ENCODE results near the gene TRAPPC14.
A peak's percentile ranks its signal among the peaks of the same experiment; 100 is the strongest.

DNA sequence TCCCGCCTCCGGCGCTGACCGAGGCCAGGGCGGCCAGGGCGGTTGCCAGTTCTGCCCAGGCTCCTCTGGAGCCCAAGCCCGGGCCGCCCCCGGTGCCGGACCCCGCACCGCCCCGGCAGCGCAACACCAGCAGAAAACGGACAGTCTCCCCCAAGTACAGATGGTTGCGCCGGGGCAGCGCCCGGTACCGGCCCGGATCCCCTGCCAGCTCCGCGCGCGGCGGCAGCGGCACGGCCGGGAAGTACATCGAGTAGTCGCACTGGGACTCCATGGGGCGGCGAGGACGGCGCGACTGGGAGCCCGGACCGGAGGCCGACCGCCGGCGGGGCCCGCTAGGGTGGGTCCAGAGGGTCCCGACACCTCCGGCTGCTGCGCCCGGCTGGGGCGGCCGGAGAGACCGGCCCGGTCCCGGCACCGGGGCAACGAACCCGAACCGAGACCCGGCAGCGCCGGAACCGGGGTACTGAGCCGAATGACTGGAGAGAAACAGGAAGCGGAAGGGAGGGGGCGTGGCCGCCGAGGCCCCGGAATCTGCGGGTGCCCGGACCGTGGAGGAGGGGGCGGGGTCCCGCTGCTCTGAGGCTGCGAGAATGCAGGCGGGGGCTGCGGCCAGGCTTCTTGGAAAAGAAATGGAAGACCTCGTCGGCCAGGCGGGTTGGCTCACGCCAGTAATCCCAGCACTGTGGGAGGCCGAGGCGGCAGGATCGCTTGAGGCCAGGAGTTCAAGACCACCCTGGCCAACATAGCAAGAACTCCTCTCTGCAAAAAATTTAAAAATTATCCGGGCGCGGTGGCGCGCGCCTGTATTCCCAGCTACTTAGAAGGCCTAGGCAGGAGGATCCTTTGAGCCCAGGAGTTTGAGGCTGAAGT lies at the start of gene TRAPPC14:
- TF ChIP-seq, protein P1, sequence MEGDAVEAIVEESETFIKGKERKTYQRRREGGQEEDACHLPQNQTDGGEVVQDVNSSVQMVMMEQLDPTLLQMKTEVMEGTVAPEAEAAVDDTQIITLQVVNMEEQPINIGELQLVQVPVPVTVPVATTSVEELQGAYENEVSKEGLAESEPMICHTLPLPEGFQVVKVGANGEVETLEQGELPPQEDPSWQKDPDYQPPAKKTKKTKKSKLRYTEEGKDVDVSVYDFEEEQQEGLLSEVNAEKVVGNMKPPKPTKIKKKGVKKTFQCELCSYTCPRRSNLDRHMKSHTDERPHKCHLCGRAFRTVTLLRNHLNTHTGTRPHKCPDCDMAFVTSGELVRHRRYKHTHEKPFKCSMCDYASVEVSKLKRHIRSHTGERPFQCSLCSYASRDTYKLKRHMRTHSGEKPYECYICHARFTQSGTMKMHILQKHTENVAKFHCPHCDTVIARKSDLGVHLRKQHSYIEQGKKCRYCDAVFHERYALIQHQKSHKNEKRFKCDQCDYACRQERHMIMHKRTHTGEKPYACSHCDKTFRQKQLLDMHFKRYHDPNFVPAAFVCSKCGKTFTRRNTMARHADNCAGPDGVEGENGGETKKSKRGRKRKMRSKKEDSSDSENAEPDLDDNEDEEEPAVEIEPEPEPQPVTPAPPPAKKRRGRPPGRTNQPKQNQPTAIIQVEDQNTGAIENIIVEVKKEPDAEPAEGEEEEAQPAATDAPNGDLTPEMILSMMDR (IDR thresholded peaks at IDR 0.05; ENCODE audit: low read depth, low read length, missing input control): no peak
- TF ChIP-seq, protein P2, sequence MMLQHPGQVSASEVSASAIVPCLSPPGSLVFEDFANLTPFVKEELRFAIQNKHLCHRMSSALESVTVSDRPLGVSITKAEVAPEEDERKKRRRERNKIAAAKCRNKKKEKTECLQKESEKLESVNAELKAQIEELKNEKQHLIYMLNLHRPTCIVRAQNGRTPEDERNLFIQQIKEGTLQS (IDR thresholded peaks at IDR 0.05): no peak
- TF ChIP-seq NR2F2 (IDR thresholded peaks at IDR 0.05) (no peak), RAD21 (IDR thresholded peaks at IDR 0.05) (peak in 1 of 2 donors; percentile 15), SP1 (IDR thresholded peaks at IDR 0.05) (peak; percentile 31), TAF1 (conservative IDR thresholded peaks at IDR 0.05) (no peak), YY1 (IDR thresholded peaks at IDR 0.05) (no peak), FOXA1 (IDR thresholded peaks at IDR 0.05) (no peak), EGR1 (IDR thresholded peaks at IDR 0.05; ENCODE audit: low read depth in 2 of 2) (no peak)
- TF ChIP-seq, protein P3, sequence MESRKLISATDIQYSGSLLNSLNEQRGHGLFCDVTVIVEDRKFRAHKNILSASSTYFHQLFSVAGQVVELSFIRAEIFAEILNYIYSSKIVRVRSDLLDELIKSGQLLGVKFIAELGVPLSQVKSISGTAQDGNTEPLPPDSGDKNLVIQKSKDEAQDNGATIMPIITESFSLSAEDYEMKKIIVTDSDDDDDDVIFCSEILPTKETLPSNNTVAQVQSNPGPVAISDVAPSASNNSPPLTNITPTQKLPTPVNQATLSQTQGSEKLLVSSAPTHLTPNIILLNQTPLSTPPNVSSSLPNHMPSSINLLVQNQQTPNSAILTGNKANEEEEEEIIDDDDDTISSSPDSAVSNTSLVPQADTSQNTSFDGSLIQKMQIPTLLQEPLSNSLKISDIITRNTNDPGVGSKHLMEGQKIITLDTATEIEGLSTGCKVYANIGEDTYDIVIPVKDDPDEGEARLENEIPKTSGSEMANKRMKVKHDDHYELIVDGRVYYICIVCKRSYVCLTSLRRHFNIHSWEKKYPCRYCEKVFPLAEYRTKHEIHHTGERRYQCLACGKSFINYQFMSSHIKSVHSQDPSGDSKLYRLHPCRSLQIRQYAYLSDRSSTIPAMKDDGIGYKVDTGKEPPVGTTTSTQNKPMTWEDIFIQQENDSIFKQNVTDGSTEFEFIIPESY (IDR thresholded peaks at IDR 0.05): no peak
- TF ChIP-seq, protein P4, sequence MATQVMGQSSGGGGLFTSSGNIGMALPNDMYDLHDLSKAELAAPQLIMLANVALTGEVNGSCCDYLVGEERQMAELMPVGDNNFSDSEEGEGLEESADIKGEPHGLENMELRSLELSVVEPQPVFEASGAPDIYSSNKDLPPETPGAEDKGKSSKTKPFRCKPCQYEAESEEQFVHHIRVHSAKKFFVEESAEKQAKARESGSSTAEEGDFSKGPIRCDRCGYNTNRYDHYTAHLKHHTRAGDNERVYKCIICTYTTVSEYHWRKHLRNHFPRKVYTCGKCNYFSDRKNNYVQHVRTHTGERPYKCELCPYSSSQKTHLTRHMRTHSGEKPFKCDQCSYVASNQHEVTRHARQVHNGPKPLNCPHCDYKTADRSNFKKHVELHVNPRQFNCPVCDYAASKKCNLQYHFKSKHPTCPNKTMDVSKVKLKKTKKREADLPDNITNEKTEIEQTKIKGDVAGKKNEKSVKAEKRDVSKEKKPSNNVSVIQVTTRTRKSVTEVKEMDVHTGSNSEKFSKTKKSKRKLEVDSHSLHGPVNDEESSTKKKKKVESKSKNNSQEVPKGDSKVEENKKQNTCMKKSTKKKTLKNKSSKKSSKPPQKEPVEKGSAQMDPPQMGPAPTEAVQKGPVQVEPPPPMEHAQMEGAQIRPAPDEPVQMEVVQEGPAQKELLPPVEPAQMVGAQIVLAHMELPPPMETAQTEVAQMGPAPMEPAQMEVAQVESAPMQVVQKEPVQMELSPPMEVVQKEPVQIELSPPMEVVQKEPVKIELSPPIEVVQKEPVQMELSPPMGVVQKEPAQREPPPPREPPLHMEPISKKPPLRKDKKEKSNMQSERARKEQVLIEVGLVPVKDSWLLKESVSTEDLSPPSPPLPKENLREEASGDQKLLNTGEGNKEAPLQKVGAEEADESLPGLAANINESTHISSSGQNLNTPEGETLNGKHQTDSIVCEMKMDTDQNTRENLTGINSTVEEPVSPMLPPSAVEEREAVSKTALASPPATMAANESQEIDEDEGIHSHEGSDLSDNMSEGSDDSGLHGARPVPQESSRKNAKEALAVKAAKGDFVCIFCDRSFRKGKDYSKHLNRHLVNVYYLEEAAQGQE (IDR thresholded peaks at IDR 0.05): no peak
- TF ChIP-seq, protein P5, sequence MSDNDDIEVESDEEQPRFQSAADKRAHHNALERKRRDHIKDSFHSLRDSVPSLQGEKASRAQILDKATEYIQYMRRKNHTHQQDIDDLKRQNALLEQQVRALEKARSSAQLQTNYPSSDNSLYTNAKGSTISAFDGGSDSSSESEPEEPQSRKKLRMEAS (IDR thresholded peaks at IDR 0.05): no peak

Data from liver (tissue), 3 donors.